Measurements from ENCODE around the gene HDHD5.
A peak's percentile ranks its signal among the peaks of the same experiment; 100 is the strongest.

The HDHD5 gene

GRCh38 chr22:17161991-17162390 is 2.9 kb upstream of the HDHD5 start:
- Histone ChIP-seq H3K9me3 (ENCODE audit: insufficient read depth, low read length) (no peaks in the 10 kb centered on the region), H3K4me2 (ENCODE audit: low read length) (no peak overlapping the region), H4K20me1 (ENCODE audit: insufficient read depth, low read length) (peaks cover 8% of the 10 kb centered on the region), H2AFZ (ENCODE audit: low read depth, low read length) (no peak overlapping the region), H3K4me3 (ENCODE audit: low read length) (no peak overlapping the region), H3K36me3 (replicated peaks; ENCODE audit: low read depth, low read length) (peaks cover 8% of the 10 kb centered on the region), H3K79me2 (ENCODE audit: low read length) (peaks cover 20% of the 10 kb centered on the region), H3K4me1 (ENCODE audit: low read length) (peaks cover 18% of the 10 kb centered on the region), H3K27me3 (ENCODE audit: low read depth, low read length) (peaks cover 6% of the 10 kb centered on the region; the same call in 1 of the 2 replicates), H3K27ac (ENCODE audit: low read length) (no peak overlapping the region), H3K9ac (ENCODE audit: low read length) (no peak overlapping the region)
- no peak for TF ChIP-seq EZH2phosphoT487 (IDR thresholded peaks at IDR 0.05; ENCODE audit: low read depth)
- no peak for TF ChIP-seq CTCF (IDR thresholded peaks at IDR 0.05; ENCODE audit: low read depth, low read length)

DNA sequence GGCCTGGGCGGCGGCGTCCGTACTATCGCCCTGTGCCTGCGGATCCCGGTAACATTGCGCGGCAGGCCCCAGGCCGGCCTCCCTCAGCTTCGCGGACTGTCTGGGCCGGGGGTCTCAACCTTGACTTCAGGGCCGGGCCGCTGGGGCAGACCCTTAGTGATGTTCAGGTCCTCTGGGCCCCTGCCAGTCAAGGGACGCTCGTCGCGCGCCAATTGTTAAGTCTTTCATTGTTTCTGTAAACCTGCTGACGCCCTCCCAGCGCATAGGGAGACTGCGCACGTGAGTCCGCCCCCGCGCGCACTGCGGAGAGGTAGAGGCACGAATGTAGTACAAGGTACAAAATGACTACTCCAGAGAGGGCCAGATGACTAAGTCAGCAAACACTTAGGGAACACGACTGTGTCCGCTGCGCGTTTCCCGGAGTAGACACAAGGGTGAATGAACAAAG is 451 bp upstream of the HDHD5 start:
- TF ChIP-seq EZH2phosphoT487 (IDR thresholded peaks at IDR 0.05; ENCODE audit: low read depth) (no peak), CTCF (IDR thresholded peaks at IDR 0.05; ENCODE audit: low read depth, low read length) (no peak)
- no peak overlapping the region for H3K27ac ChIP-seq (ENCODE audit: low read length)
- peaks cover 25% of the 10 kb centered on the region for H3K4me1 ChIP-seq (ENCODE audit: low read length)
- no peaks in the 10 kb centered on the region for H3K9me3 ChIP-seq (ENCODE audit: insufficient read depth, low read length)
- H4K20me1 ChIP-seq (ENCODE audit: insufficient read depth, low read length): peaks cover 22% of the 10 kb centered on the region
- peaks cover 14% of the 10 kb centered on the region for H3K36me3 ChIP-seq (replicated peaks; ENCODE audit: low read depth, low read length)
- H3K4me3 ChIP-seq (ENCODE audit: low read length): peak overlapping the region; percentile 81
- peaks cover 45% of the 10 kb centered on the region for H3K79me2 ChIP-seq (ENCODE audit: low read length)
- H3K27me3 ChIP-seq (ENCODE audit: low read depth, low read length): 0 out of 2 replicates have a peak, but pooled peaks cover under 1% of the 10 kb centered on the region
- H3K4me2 ChIP-seq (ENCODE audit: low read length): peak overlapping the region; percentile 69
- peak overlapping the region; percentile 40; the same call in 1 of the 2 replicates for H3K9ac ChIP-seq (ENCODE audit: low read length)
- peak overlapping the region; percentile 92 for H2AFZ ChIP-seq (ENCODE audit: low read depth, low read length)

DNA sequence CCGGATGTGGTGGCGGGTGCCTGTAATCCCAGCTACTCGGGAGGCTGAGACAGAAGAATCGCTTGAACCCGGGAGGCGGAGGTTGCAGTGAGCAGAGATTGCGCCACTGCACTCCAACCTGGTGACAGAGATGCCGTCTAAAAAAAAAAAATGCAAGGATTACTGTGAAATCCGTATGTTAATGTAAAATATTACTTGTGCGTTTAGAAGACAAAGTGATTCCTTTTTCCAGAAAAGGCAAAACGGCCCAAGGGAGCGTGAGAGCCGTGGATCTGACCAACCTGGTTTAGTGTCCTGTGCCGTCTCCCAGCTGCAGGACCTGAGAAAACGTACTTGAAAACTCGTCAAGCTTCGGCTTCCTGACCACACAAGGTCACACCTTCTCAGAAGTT is 905 bp downstream of the HDHD5 start:
- peak overlapping the region; percentile 84 for H3K4me2 ChIP-seq (ENCODE audit: low read length)
- peak overlapping the region; percentile 73 for H3K9ac ChIP-seq (ENCODE audit: low read length)
- H3K79me2 ChIP-seq (ENCODE audit: low read length): peaks cover 58% of the 10 kb centered on the region
- TF ChIP-seq CTCF (IDR thresholded peaks at IDR 0.05; ENCODE audit: low read depth, low read length) (no peak), EZH2phosphoT487 (IDR thresholded peaks at IDR 0.05; ENCODE audit: low read depth) (no peak)
- peaks cover 25% of the 10 kb centered on the region for H3K4me1 ChIP-seq (ENCODE audit: low read length)
- peaks cover 31% of the 10 kb centered on the region for H4K20me1 ChIP-seq (ENCODE audit: insufficient read depth, low read length)
- no peak overlapping the region; the same call in 1 of the 2 replicates for H2AFZ ChIP-seq (ENCODE audit: low read depth, low read length)
- H3K9me3 ChIP-seq (ENCODE audit: insufficient read depth, low read length): no peaks in the 10 kb centered on the region
- H3K4me3 ChIP-seq (ENCODE audit: low read length): peak overlapping the region; percentile 81
- H3K27ac ChIP-seq (ENCODE audit: low read length): no peak overlapping the region
- H3K27me3 ChIP-seq (ENCODE audit: low read depth, low read length): no peaks in the 10 kb centered on the region
- peaks cover 14% of the 10 kb centered on the region for H3K36me3 ChIP-seq (replicated peaks; ENCODE audit: low read depth, low read length)

GRCh38 chr22:17157714-17158113 is 1.4 kb downstream of the HDHD5 start:
- no peaks in the 10 kb centered on the region for H3K27me3 ChIP-seq (ENCODE audit: low read depth, low read length)
- peak overlapping the region; percentile 84 for H3K4me2 ChIP-seq (ENCODE audit: low read length)
- H3K4me1 ChIP-seq (ENCODE audit: low read length): peaks cover 25% of the 10 kb centered on the region
- H4K20me1 ChIP-seq (ENCODE audit: insufficient read depth, low read length): peaks cover 36% of the 10 kb centered on the region
- H3K36me3 ChIP-seq (replicated peaks; ENCODE audit: low read depth, low read length): peaks cover 14% of the 10 kb centered on the region
- H3K9ac ChIP-seq (ENCODE audit: low read length): no peak overlapping the region
- no peak for TF ChIP-seq EZH2phosphoT487 (IDR thresholded peaks at IDR 0.05; ENCODE audit: low read depth)
- no peak for TF ChIP-seq CTCF (IDR thresholded peaks at IDR 0.05; ENCODE audit: low read depth, low read length)
- no peaks in the 10 kb centered on the region for H3K9me3 ChIP-seq (ENCODE audit: insufficient read depth, low read length)
- peak overlapping the region; percentile 81 for H3K4me3 ChIP-seq (ENCODE audit: low read length)
- H2AFZ ChIP-seq (ENCODE audit: low read depth, low read length): no peak overlapping the region
- H3K27ac ChIP-seq (ENCODE audit: low read length): no peak overlapping the region
- H3K79me2 ChIP-seq (ENCODE audit: low read length): peaks cover 63% of the 10 kb centered on the region
